Stimulated activated CD4-positive, alpha-beta T cell treated with anti-CD3 and anti-CD28 coated beads, Interleukin-12 subunit alpha, Interleukin-12 subunit beta, amount 100 ng/mL, for 4 hours (primary cell): ENCODE measurements around the gene GEMIN7.
A peak's percentile ranks its signal among the peaks of the same experiment; 100 is the strongest.
"Not testable (repeated sequence)": the region's sequence is repeated elsewhere in the genome, so short reads cannot be mapped to it uniquely, and the experiment has no call there.

Experiments used
- DNase-seq: peaks from one replicate; pipeline ENCODE4 v3.0.0-alpha.2; 2020

GEMIN7 gene

DNA sequence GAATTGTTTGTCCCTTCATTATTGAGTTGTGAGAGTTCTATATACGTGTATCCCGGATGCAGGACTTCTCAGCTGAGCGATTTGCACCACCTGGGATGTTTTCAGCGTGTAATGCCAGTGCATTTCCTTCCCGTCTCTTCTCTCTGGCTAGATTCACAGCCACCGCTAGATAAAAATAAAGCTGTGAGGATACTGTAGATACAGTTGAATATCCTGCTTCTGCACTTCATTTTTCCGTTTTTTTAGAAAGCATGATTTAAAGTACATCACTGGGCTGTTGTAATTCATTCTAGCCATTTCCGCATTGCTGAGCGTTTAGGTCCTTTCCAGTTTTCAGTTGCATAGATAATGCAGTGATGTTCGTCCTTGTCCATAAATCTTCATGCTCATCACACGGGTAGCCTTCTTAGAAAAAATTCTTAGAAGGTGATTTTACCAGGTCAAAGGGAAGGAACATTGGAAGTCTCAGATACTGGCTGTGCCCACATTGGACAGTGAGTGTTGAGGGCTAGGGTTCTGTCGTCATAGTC, 28.6 kb downstream of the GEMIN7 start:
- DNase-seq = no peak

DNA sequence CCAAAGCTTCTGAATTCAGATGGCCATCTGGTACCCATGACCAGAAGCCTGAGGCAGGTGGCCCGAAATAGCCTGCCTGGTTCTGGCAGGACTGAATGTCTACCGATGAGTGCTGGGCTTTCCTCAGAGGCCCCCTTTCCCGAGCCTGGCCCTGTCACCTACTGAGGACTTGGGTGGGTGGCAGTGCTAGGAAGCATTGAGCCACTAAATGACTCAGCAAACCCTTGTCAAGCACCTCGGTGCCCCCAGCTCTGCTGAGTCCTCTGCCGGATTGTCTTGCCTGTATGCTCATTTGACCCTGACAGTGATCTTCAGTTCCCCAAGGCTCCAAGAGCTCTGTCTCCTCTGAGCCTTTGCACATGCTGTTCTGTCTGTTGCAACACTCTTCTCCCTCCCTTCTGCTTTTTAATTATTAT, 31.8 kb downstream of the GEMIN7 start:
- no peak for DNase-seq

DNA sequence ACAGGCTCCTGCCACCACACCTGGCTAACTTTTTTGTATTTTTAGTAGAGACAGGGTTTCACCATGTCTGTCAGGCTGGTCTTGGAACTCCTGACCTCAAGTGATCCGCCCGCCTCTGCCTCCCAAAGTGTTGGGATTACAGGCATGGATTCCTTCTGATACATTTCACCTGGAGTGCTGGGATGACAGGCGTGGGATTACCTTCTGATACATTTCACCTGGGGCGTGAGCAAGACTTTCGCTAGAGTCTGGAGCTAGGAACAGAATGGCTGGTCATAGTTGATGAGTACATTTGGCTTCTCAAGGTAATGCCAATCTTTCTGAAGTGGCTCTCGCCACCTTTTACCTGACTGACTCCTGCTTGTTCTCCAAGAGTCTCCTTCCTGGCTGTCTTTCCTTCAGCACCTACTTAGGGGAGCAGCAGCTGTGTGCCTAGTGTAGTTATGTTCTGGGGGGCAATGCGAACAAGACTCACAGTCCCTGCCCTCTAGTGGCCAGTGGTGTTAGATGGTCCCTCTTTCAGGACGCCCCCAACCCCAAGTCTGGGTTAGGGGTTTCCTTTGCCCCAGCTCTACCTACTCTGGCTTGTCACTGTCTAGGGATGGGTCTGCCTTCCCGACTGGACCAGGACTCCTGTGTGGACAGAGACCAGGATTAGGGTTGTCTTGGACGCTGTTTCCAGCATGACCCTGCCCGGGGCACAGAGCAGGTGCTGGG, 33.2 kb downstream of the GEMIN7 start:
- no peak for DNase-seq

DNA sequence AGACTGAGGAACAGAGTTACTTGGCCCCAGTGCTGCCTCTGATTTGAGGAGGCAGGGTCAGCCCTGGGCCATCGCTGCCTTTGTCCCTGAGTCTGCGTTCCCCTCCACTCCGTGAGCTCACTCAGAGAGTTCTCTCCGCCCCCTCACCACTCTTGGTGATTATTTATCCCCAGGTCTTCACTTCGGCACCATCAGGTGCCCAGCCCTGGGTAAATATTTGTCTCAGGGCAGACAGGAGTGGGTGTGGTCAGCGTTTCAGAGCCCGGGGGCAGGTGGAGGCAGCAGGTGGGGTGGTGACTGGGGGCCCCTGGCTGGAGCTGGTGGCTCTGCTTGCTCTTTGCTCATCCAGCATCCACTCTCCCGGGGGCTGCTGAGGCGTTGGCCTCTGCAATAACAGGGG, 34.6 kb downstream of the GEMIN7 start:
- DNase-seq = no peak

DNA sequence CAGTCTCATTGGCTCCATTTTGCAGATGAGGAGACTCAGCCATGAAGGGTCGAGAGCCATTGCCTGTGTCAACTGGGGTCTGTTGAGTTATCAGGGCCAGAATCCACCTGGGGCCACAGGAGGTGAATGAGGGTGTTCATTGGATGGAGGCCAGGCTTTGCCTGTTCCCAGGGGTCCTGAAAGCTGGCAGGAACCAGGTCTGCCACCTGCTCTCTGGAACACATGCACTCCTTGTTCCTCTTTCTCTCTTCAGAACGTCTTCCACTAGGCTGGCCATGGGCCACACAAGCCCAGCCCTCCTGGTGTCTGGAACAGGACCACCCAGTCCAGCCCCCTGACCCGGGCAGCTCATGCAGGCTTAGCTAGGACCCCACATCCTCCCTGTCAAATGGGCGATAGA, 35.1 kb downstream of the GEMIN7 start:
- DNase-seq = no peak

DNA sequence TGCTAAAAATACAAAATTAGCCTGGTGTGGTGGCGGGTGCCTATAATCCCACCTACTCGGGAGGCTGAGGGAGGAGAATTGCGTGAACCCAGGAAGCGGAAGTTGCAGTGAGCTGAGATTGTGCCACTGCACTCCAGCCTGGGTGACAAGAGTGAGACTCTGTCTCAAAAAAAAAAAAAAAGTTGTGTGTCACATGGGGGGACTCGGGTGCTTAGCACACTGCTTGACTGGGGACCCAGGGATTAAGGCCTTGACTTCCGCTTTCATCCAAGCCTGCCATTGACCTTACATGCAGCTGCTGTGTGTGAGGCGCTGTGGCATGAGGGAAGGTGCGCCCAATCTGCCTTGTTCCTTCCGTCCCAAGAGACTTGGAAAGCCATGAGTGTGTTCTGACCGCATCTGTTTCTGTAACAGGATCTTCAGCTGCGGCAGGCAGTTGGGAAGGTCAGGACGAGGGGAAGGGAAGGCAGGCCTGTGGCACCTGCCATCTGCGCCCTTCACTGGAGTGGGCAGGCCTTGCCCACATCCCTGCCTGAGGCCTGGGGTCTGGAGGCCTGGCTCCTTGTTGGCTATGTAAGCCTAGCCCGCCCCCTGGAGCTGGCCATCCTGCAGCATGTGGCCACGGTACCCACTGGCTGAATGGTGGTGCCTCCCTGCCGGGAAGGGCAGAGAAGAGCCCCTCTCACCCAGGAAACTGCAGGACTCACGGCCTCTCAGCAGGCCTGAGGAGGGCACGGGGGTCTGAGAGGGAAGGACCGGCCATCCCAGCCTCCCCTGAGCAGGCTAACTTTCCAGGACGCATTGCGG, 37.0 kb downstream of the GEMIN7 start:
- no peak for DNase-seq

DNA sequence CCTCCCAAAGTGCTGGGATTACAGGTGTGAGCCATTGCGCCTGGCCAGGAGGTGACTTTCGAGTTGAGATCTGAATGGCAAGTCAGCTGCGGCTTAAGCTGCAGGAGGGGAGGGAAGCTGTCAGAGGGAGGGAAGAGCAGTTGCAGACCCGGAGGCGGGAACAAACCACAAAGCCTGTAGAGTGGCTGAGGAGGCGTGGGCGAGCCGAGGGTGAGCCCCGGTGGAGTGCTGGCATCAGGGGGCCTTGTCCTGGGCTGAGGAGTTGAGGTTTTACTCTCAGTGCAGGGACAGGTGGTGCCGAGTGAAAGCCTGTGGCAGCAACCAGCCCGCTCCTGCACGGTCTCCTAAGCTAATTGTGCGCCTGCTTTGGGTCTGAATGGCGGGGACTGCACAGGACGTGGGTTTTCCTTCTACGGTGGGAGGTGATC, 38.1 kb downstream of the GEMIN7 start:
- DNase-seq = peak; percentile 53

DNA sequence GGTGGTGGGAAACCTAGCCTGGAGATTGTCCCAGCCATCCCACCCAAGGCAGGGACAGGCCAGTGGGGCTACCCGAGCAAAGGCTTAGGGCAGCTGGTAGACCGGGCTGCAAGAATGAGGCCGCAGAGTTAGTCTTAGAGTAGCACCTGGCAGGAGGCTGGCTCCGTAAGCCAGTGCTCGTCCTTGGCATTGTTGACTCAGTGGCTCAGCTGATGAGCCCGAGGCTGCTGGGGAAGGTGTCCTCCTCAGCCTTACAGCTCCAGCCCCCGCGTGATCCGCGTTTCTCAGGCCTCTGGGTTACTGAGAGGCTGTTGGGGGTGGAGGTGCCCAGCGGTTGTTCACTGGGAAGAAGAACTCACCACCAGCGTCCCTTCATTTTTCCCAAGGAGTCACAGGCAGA, 38.6 kb downstream of the GEMIN7 start:
- no peak for DNase-seq

DNA sequence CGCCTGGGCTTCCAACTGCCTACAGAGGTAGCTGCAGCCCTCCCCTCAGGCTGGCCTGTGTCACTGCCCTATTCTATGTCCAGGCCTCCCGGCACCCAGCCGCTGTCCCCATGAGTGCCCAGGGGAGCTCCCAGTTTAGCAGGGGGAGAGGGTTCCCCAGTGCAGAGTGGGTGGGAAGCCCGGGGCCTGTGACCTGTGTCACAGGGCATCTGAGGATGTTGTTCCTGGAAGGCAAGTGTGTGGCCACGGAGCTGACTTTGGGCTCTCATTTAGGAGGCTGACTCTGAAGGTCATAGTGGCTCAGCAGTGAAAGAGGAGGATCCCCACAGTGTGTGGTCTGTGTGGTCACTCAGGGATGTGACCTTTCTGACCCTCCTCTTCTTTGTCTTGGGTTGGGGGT, 39.0 kb downstream of the GEMIN7 start:
- DNase-seq = no peak

DNA sequence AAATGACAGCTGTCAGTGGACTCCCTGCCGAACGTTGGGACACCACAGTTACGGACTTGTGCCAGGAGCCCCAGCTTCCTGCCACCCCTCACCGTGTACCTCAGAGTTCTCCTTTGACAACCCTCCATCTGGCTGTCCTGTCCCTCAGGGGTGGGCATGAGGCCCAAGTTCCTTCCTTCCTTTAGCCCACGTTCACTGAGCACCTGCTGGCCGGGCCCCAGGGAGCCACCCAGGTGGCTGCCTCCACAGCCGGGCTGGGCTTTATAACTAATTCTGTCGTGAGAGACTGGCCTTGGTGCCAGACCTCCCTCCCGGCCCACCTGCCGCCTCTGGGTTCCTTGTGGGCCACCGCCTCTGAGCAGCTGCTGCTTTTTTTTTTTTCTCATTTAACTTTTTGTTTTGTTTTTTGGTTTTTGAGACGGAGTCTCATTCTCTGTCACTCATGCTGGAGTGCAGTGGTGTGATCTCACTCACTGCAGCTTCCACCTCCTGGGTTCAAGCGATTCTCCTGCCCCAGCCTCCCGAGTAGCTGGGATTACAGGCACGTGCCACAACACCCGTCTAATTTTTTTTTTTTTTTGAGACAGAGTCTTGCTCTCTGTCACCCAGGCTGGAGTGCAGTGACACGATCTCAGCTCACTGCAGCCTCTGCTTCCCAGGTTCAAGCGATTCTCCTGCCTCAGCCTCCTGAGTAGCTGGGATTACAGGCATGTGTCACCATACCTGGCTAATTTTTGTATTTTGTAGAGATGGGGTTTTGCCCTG, 39.7 kb downstream of the GEMIN7 start:
- DNase-seq = not testable (repeated sequence)

DNA sequence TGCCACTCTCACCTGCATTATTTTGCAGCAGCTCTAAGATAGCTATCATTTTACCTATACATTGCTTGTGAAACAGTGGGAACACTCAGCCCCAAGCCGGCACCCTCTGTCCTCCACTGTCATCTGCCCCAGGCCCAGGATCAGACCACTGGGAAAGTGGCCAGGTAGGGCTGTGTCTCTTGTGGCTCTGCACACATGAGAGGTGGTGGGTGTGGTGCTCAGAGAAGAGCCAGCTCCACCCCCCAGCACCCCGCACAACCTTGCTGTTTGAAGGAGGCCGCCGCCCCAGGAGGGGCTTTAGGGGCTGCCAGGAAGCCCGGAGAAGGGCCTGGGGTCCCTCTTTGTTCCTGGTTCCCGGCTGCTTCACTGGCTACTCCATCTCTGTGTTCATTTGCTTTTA, 40.5 kb downstream of the GEMIN7 start:
- DNase-seq = no peak

DNA sequence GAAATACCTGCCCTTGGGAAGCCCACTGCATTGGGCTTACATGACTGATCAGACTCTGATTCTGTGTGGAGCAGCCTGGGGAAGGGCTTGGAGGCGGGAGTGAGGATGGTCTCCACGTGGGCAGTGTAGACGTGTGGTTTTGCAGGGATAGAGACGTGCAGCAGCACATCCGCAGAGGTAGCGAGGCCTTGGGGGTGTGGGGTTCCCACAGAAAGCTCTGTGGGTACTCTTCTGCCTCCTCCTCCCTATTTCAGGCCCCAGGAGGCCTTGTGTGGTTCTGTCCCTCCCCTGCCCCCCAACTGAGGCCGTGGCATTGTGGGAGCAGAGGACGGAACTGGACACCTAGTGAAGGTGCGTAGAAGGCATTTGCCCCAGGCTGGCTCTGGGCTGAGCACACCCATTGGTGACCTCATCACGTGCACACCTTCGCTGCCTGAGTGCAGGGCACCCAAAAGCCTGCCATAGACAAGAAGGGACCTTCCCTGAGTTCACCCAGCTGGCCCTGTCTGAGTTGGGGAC, 42.8 kb downstream of the GEMIN7 start:
- no peak for DNase-seq

DNA sequence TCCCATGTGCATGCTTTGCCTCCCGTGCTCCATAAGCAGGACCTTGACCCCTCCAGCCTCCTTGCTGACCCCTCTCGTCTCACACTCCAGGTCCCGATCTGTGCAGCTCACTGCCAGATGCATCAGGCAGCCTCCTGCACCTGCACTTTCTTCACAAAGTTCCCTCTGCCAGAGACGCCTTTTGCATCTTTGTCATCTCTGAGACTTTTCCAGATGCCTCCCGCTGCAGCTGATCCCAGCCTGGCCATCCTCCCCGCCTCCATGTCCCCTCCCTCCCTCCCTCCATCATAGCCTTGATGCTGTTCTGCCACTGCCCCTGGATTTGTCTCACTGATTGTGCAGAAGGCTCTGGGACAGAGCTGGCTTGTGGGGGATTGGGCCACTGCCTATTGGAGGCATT, 43.8 kb downstream of the GEMIN7 start:
- DNase-seq = no peak

DNA sequence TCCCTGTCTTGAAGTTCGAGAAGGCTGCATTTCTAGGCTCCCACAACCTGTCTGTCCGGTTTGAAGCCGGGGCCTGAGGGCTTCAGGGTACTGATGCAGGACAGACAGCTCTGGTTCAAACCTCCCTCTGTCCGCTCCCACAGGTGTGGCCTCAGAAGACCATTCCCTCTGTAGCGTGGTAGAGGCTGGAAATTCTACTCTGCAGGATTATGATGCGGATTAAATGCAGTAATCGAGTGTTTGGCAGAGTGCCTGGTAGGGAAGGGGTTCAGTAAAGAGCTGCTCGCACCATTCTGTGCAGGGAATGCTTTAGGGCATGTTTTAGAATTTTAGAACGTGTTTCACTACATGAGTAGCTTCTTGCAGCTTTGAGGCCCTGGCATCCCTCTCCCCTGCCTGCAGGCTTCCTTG, 44.4 kb downstream of the GEMIN7 start:
- DNase-seq = no peak

DNA sequence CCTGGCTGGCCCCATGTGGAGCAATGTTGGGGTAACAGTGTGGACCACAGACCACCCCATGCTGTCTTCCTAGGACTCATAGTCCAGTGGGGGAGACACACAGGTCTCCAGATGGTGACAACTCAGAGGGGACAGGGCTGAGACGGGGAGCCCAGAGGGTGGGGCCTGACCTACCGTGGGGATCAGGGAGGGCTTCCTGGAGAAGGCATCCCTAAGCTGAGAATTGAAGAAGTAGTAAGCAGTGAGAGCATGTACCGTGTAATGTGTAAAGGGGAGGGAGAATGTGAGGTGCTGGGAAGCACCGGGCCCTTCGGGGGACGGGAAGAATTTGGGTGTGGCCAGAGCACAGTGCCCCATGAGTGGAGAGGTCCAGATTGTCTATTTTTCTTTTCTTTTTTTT, 45.0 kb downstream of the GEMIN7 start:
- no peak for DNase-seq

DNA sequence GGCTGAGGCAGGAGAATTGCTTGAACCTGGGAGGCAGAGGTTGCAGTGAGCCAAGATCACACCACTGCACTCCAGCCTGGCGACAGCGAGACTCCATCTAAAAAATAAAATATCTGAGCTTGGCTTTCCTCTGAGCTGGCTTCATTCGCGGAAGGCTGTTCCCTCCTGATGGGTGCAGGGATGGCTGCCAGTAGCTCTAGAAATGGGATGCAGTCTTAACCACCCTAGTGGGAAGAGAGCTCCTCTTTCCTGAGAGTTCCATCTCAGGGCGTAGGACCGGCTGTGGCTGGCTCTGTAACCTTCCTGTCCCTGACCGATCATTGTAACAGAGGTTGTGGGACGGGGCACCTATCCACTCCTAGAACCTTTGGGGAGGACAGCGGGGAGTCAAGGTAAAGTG, 46.3 kb downstream of the GEMIN7 start:
- no peak for DNase-seq

DNA sequence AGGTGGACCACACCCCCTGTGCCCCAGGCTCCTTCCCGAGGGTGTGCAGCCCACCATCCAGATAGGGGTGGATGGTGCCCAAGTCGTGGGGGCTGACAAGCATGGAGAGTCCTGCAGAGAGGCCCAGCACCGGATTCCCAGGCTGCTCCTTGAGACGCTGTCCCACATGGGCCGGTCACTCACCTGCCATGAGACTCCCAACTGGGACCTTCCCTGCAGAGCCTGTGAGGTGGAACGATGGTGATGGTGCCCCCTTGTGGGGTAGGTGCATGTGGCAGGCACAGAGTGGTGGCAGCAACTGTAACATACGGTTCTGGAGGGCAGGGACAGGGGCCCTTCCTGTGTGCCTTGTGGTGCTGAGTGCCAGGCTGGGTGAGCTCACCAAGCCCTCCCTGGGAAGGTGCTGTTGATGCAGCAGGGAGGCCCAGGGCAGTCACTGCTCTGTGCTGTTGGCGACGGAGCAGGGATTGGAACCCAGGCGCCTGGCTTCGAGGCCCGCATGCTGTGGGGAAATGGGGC, 47.0 kb downstream of the GEMIN7 start:
- DNase-seq = peak; percentile 66

DNA sequence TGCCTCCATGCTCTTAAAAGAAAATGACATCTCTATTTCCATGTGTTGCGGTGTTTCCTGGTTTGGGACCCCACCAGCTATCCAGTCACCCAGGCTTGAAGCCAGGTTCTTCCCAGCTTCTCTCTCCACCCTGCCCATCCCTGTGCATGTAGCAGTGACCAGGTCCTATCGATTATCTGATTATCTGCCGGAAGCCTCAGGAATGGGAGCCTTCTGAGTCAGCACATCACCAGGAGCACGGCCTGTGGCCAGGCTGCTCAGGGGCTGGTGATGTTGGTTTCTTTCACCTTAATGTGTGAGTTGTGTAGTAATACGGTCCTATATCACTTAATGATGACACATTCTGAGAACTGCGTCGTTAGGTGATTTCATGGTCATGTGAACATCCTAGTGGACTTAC, 47.6 kb downstream of the GEMIN7 start:
- no peak for DNase-seq

DNA sequence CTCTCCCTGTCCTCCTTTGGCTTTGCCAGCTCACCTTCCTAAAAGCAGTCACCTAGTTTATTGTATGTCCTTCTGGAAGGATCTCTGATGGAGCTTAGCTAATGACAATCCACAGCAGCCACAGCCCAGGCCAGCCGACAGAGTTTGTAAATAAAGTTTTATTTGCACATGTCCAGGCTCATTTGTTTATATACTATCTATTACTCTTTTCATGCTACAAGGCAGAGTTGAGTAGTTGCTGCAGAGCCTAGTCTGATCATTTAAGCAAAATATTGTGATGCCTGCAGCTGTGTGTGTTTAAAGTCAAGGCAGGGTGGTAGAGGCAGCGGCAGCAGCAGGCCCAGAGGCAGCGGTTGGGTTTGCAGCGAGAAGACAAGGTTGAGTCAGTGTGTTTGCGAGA, 49.1 kb downstream of the GEMIN7 start:
- DNase-seq = no peak

DNA sequence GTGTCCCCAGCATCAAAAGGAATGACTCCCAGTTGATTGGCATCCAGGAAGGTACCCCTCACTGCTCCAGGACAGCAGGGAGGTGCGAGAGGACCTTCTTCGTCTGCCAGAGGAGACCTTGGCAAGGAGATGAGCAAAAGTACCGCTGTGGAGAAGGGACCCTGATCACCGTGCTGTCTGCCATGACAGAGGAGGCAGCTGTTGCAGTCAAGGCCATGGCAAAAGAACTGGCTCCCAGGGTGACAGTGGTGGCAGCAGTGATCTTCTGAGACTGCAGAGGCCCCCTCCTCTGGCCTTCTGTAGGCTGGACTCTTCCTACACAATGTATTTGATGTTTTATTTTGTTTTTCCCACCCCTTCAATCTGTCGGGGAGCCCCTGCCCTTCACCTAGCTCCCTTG, 49.7 kb downstream of the GEMIN7 start:
- no peak for DNase-seq

DNA sequence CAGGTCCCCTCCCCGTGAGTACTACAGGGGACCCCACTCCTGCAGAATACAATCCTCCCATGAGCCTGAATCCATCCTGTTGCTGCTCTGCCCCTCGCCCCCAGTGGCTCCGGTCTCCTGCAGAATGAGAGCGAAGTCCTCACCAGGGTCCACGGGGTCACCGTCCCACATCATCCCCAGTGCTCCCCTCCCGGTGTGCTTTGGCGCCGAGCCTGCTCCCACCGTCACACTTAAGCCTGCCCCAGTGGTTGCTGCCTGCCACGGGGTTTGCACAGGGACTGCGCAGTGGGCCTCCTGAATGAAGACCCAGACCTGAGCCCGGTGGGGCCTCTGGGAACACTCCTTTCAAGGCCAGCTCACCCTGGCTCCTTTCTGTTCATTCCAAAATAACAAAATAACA, 51.2 kb downstream of the GEMIN7 start:
- DNase-seq = no peak

DNA sequence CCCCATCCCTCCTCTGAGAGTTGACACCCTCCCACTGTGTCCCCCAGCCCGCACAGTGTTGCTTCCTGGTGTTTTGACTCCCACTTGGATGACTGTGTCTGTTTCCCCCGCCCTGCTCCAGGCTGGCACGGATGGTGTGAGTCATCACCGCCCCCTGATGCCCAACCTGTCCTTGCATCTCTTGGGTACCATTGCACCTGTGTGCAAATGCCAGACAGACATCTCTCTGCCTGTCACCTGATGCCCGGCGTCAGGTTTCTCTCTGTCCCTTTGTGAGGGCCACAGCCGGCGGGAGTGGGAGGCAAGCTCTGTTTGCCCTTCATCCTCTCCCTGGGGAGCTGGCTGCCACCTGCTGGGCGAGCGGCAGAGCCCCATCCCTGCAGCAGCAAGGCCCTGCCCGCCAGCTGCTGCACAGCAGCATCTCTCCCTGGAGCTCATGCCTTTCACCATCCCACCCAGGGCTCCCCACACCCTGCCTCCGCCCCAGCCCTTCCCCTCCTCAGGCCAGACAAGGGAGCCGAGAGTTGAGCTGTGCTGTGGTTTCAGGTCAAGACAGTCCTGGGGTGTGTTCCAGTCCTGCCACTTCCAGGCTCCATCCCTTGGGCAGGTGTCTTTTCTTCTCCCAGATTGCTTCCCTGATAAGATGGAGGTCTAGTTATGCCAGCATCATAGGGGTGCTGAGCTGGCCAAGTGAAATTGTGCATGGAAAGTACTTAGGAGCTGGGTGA, 52.0 kb downstream of the GEMIN7 start:
- DNase-seq = no peak
